Measurements from ENCODE around the gene BEST3. TPM values are rescaled to one million over a fixed set of nuclear protein-coding genes. Genes with fewer than 3 reads are reported as not detected.

The BEST3 gene
- polyA plus RNA-seq, 1 donor from 2014 or later, result 0.88 TPM

Other genes starting within 250 kb of the BEST3 start
- gene FRS2, start 228.9 kb downstream of the BEST3 start, polyA plus RNA-seq, result 20.2 and 27.6 TPM in 2 replicates
- 414 and 458 TPM in 2 replicates for gene CCT2, start 113.8 kb downstream of the BEST3 start, polyA plus RNA-seq
- gene LRRC10, start 88.4 kb downstream of the BEST3 start, polyA plus RNA-seq, result not detected in 2 replicates
- gene RAB3IP, start 39.6 kb upstream of the BEST3 start, polyA plus RNA-seq, result 23.4 and 24.6 TPM in 2 replicates
- gene MYRFL, start 125.9 kb upstream of the BEST3 start, polyA plus RNA-seq, result not detected in 2 replicates

Measured in neural cell (in vitro differentiated cells).